Medulla oblongata (tissue), 1 donor: Measurements from ENCODE around the gene TDRD7.
A peak's percentile ranks its signal among the peaks of the same experiment; 100 is the strongest.

Source experiments
- DNase-seq: peaks from one replicate; pipeline ENCODE4 v3.0.0-alpha.2; 2015; ENCODE audit errors: extremely low spot score

The TDRD7 gene

GRCh38 chr9:97411789-97412625 is at the start of gene TDRD7:
TSS of gene TDRD7 (plus strand) at chr9:97412096. CDS start at chr9:97428466, 16,370 bp downstream.
- peak; percentile 90 for DNase-seq

DNA sequence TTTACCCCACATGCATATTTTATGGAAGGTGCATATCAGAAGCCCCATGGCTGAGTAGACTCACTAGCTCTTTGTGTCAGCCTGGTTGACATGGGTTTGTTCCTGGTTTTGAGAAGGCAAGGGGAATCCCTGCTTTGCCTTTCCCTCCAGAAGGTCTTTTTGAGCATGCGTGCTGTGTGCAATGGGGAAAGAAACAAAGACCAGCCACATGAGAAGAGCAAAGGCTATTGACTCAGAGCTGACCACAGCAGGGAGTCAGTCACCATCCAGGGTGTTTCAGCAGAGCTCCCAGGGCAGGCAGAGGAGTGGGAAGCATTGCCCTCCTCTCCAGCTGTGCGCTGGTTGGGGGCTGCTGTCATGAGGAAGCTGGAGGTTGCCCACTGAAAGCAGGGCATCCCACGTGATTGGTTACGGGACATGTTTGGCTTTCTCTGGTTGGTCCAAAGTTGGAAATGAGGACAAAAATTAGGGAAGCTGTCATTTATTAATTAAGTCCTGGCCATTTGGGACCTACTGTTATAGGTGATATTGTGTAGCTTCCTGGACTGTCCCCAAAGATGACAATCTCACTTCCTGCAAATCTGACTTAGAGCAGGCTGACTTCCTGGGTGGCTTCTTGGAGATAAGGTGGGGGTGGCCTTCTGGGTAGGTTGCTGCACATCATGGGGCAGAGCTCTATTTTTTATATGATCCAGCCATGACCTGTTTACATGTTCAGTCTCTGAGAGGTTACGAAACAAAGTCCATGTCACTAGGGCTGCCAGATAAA is 48.9 kb upstream of the TDRD7 start:
- no peak for DNase-seq

DNA sequence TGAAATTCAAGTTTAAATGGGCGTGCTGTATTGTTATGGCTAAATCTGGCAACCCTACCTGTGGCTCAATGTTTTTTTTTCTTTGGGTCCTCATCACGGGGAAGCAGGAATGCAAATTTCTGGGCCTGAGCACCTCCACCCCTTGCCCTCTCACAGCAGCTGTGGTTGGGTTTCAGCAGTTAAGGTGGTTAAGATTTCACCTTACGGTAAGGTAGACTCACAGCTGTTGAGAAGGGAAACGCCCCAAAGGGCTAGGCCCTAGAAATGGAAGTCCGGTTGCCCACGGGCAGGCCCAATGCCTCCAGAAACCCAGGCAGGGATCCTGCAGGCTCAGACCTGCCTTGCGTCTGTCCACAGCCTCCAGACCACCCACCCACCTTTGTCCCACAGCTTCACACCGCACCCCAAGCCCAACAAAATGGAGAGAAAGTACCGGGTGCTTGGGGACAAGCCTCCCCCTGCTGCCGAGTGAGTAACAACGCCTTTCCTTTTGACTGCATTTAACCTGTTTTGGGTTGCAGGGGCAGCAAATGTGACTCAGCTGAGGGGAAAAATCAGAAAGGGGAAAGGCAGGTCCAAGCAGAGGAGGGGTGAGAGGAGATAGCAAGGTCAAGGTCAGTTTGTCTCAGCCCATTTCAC is 48.1 kb upstream of the TDRD7 start:
- no peak for DNase-seq

DNA sequence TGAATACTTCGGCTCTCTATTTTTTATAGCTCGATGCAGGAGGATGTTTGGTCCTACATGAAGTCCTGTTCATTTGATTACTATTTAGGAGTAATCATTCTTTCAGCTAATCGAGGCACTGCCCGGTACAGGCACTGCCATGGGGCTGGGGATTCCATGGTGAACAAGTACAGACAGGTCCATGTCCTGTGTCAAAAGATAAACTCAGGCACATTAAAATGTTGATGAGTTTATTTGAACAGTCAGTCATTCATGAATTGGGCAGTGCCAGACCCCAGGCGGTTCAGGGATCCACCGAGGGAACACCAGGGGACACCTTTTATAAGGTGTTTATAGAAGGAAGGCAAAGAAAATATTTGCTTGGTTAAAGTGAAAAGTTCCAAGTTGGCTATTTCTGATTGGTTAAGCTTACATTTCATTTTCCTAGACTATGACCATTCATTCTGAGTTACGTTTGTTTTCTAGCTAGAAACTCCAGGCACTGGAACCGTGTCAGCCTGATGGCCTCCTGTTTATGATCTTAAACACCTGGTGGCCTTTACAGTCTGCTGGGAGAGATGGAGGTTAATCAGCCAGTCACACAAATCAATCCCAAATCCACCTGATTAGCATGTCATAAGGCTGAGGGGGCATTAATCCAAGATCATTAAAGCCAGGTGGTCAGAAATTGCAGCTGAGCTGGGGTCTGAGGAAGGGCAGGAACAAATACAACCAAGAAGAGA is 47.0 kb upstream of the TDRD7 start:
- no peak for DNase-seq

DNA sequence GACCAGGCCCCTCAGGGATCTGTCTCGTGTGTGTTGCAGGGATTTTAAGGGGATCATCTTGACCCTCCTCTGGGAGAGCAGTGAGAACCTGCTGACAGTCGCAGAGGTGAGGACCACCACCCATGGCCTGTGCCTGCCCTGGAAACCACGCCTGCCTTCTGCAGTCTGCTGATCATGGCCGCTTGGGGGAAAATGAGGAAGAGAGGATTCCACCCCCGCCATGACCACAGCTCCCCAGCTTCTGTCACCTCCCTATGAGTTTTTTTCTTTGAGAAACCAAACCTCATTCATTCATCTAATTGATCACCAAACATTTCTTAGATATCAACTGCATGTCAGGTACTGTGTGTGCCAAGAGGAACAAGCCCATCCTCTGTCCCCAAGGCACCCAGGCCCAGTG is 46.3 kb upstream of the TDRD7 start:
- no peak for DNase-seq

- no peak for DNase-seq
These were observed 45.4 kb upstream of the TDRD7 start for GRCh38 chr9:97366476-97366875.

- DNase-seq: no peak
These were observed 45.0 kb upstream of the TDRD7 start for GRCh38 chr9:97366889-97367288.

DNA sequence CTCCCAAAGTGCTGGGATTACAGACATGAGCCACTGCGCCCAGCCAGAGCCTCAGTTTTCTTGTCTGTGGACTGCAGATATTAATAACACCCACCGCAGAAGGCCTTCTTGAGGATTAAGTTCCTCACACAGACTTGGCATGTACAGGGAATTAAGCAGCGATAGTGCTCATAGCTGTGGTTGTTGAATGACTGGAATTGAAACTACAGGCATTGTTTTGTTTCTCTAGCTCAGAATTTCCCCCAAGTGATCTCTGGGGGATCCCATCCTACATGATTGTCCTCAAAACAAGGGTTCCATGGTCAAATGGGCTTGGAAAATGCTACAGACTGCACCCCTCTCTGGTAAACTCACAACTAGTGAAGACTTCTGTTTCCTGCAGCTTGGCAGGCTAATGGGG is 44.2 kb upstream of the TDRD7 start:
- peak; percentile 32 for DNase-seq

DNA sequence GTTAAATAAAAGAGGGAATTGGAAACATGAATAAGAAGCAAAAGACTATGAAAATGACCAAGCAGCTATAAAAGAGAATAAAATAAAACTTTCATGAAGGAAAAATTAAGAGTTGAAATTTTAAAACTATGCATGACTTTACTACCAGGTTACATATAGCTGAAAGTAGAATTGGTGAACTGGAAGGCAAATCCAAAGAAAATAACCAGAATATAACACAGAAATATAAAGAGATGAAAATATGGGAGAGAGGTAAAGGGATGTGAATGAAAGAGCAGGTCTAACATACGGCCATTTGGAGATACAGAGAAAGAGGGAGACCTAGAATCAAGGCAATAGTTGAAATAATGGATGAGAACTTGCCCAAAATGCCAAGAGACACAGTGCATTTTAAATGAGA is 42.9 kb upstream of the TDRD7 start:
- no peak for DNase-seq

GRCh38 chr9:97372580-97372979 is 39.3 kb upstream of the TDRD7 start:
- no peak for DNase-seq

- no peak for DNase-seq
These were observed 38.6 kb upstream of the TDRD7 start for GRCh38 chr9:97373331-97373730.

GRCh38 chr9:97374811-97375210 is 37.1 kb upstream of the TDRD7 start:
- DNase-seq: no peak

DNA sequence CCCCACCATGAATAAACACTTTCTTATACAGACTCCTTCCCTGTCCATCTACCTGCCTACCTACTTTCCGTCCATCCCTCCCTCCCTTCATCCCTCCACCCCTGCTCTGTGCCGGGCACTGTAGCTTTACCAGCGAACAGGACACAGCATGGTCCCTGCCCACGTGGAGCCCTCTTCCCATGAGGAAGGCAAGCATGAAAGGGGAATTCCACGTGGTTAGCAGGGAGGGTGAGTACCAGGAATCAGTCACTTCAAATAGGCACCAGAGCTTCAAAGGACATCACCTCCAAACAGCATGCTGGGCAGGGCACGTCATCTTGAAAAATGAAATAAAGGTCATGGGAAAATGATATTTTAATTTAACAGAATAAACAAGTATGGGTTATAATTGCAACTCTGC is 35.0 kb upstream of the TDRD7 start:
- DNase-seq: no peak

DNA sequence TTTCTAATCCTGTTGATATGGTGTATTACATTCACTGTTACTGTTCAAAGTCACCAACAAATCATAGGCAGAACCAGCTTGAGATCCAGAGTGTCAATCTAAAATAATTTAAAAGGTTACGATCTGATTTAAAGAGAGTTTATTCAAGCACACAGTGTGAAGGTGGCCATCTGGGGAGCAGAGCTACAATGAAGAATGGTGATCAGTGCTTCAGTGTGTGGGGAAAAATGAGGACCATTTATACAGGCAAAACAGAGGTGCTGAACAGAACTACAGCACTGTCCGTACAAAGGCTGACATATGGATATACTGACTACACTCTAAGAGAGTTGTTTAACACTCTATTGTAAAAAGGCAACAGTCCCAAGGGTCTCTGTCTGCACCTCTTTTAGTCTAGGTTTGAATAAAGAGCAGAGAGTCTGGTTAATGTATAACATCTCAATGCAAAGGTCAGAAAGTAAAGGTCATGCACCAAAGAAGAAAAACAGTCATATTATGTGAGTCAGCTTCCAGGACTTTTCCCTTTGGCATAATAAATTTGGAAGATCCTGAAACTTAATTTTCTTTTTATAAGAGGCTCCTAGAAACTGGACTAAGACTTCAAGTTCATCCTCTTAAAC is 29.7 kb upstream of the TDRD7 start:
- DNase-seq: no peak

DNA sequence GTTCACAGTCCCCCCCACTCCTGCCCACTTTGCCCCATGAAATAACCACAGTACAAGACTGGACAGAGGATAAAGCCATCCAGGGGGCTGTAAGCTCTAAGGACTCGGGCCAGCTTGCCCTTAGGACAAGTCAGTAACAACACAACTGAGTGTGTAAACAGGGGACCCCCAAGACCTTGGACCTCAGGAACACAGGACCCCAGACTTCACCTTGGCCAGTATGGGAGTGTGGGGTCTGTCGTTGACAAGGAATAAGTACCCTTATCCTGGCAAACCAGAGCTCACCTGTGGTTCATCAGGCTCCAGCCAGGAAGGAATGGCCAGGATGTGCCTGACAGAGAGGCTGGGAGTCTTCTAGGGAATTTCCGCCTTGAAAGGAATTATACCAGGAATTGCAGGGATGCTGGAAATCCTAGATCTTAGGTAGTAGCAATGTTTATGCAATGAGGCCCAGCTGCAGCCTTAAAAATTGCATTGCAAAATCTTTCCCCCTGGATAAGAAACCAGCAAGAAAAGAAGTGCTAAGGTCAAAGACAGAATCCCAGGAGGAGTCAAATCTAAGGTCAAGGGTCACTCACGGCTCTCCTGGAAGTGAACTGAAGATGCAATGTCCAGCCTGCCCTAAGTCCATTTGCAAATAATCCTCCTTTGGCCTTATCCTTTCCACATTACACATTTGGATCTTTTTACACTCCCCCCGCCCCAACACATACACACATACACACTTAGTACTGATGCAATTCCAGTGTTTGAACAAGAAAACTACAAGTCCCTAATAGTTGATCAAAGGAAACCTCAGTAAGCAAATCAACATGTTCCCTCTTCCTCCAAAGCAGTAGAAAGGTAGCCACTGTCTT is 27.3 kb upstream of the TDRD7 start:
- DNase-seq: no peak

GRCh38 chr9:97385626-97386264 is 26.2 kb upstream of the TDRD7 start:
- no peak for DNase-seq

DNA sequence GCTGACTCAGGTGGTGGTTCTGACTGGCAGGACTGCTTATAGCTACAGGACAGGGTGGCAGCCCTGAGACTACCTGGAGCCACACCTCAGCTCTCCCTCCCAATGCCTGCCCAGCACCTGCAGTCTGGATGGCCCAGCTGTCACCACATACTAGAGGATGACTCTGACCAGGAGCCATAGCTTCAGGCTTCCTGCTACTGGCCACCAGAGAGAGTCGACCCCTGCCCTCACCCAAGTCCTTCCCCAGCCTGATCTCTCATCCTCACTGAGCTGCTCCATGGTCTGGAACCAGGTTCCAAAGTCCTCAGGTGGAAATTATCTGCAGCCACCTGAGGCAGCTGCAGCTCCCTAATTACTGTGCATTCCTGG is 25.6 kb upstream of the TDRD7 start:
- DNase-seq: no peak

- peak; percentile 68 for DNase-seq
These were observed 25.0 kb upstream of the TDRD7 start for GRCh38 chr9:97386733-97387503.

DNA sequence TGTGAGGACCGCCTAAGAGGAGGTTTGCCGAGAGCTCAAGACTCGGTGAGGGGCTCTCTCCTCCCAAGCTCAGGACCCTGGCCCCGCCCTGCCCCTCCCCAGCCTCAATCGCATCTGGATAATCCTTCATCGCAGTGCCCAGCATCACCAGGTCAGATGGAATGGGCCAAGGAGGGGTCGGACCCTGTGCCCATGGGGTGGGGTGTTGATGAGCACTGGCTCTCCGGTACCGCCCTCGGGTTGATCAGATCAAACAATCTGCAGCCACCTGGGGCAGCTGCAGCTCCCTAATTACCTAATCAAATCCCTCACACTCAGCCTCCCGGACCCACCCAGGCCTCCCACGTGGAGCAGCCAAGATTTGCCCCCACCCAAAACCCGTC is 24.4 kb upstream of the TDRD7 start:
- DNase-seq: no peak
